GM19438 (cell line): ENCODE data around the gene MROH2A.
A peak's percentile ranks its signal among the peaks of the same experiment; 100 is the strongest.
"Not testable (repeated sequence)": the region's sequence is repeated elsewhere in the genome, so short reads cannot be mapped to it uniquely, and the experiment has no call there.

Experiments used
- ATAC-seq: cut with Tn5 transposase; IDR thresholded peaks from one replicate; pipeline ENCODE4 v1.9.1; 2021; ENCODE audit warnings: low read depth; ENCODE audit not compliant: unreplicated experiment

MROH2A gene

DNA sequence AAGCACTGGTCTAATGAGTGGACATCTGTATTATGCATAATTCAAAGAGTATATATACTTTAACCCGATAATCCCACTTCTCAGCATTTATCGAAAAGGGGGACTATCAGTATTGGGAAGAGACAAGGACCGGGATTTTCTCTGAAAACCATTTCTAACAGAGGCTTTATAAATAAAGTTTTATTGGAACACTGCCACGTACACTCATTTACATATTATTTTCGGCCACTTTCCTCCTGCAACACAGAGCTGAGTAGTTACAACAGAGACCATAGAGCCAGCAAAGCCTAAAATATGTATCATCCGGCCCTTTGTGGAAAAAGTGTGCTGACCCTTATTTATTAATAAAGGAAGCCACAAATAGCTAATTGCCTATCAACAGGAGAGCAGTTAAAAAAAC is 73.0 kb downstream of the MROH2A start:
- no peak for ATAC-seq

GRCh38 chr2:233852056-233852455 is 73.9 kb downstream of the MROH2A start:
- no peak for ATAC-seq

DNA sequence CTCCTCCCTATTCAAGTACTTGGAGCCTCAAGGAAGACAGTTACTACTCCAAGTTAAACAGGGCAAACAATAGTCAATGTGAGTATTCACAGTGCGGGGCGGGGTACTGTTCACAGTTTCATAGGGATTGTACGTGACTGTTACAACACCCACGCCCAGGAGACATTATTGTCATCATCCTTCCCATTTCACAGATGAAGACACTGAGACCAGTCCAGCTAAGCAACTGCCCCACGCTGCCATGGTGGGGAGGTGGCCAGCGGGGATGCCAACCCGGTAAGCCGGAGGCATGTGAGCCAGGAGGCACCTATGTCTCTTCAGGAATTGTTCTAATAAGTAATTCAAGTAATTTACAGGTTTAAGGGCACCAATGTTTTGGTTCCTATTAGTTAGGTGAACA is 75.2 kb downstream of the MROH2A start:
- ATAC-seq, result no peak

- no peak for ATAC-seq
Measured at GRCh38 chr2:233853883-233854240, 75.7 kb downstream of the MROH2A start.

DNA sequence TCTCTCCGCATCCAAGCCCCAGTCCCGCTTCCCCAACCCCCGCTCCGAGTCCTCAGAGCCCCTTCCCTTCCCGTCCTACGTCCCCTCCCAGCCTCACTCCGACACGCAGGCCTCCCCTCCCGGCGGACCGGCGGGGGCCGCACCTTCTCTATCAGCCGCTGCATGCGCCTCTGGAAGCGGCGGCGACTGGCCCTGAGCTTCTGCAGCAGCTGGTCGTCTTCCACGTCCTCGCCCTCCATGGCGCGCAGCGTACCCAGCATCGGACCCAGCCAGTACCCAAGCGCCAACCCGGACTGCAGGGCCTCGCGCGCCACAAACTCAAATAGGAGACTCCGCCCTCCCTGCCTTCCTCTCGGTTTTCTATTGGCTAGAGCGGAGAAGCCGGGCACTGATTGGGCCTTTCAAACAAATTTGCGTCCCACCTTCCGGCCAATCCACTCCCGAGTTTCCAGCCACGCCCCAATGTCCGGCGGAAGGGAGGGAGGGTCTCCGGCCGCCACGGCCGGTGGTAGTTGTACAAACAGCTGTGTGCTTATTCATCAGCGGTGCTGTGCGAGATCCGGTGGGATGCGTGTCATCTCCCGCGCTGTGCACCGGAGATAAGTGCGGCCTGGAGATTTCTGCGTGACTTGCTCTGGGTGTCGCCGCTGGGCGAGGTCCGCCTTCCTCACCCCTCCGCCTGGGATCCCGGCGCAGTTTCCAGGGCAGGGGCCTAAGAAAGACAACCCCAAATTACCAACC is 76.3 kb downstream of the MROH2A start, which contains the start of gene HJURP:
TSS of gene HJURP (minus strand) at position 295 of the 741 bp plus-strand sequence. CDS start at position 260, 35 bp downstream.
- ATAC-seq, result peak; percentile 96

- ATAC-seq, result no peak
Measured at GRCh38 chr2:233855345-233855744, 77.2 kb downstream of the MROH2A start.

DNA sequence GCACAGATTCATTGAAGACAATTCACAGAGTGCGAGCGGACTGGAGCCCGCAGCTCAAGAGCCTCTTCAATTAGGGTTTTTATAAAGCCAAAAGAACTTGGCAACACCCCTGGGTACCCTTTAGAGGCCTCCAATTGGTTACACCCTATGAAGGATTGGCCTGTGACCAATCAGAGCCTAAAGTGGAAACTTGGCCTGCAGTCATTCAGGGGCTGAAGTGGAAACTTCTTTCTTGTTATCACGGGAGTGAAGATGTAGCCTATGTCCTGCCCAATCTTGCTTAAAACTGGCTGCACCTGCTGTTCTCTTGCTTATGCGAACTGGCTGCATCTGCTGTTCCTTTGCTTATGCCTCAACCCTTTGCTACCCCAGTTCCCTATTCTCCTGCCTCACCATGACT is 78.1 kb downstream of the MROH2A start:
- no peak for ATAC-seq

GRCh38 chr2:233857511-233858141 is 79.5 kb downstream of the MROH2A start:
- ATAC-seq, result no peak

DNA sequence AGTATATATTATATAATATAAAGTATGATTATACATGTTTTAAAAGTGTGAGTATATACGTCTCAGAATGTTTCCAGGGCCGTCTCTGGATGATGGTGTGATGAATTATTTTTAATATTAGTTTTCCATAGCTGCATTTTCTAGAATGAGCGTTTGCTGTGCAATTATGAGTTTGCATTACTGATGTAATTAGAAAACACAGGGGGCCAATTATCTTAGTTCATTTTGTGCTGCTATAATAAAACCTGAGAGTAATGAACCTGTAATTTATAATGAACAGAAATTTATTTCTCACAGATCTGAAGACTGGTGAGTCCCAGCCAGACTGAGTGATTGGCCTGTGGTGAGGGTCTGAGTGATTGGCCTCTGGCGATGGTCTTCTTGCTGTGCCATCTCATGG is 80.2 kb downstream of the MROH2A start:
- ATAC-seq, result no peak

DNA sequence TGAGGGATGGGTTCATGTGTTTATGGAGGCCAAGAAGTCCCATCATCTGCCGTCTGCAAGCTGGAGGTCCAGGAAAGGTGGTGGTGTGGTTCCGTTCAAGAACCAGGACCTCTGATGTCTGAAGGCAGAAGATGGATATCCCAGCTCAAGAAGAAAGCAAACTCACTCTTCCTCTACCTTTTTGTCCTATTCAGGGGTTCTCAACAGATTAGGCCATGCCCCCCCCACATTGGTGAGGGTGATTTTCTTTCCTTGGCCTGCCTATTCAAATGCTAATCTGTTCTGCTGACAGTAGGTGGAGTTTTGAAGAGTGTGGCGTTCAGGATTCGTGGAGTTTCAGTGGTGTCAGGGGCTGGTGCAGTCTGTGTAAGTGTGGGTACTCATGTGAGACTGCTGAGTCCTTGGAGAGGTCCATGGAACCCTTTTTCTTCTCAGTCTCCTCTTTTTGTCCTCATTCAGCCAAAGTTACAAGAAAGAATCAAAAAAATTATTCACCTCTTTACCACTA is 84.2 kb downstream of the MROH2A start:
- ATAC-seq, result no peak

GRCh38 chr2:233865838-233866237 is 87.7 kb downstream of the MROH2A start:
- no peak for ATAC-seq

DNA sequence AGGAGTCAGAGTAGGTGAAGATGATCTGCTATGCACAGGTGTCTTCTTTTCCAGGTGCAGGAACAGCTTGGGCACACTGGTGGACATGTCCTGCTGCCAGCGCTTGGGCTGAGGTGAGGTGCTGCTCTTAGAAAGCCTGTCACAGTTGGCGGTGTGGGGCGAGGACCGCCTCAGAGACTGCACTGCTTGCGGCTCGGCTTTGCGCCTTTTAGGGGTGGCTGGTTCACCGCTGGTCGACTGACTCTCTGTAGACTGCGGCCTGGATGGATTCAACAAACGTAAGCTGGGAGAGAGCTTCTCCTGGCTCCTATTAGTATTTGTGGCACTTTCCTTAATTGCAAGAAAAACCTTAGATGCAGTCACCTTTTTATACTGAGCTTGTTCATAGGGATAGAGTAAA is 88.3 kb downstream of the MROH2A start:
- no peak for ATAC-seq

DNA sequence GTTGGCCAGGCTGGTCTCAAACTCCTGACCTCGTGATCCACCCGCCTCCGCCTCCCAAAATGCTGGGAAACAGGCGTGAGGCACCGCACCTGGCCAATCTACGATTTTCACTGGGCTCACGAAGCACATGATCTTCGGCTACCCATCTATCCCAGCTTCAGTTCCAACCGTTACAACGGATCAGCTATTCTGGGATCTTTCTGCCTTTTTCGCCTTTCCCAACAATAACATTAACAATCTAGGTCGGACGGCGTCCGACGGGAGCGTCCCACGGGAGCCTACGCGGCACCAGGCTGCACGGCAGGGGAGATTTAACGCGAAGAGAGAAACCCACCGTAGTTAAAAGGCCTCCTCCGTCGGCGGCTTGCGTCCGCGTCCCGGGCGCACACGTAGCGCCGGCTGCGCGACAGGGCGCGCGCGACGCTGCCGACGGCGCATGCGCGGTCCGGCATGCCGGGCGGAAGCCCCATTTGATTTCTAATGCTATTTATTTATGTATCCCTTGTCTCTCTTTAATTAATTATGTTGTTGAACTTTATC is 89.9 kb downstream of the MROH2A start, which contains the start of gene MSL3B:
TSS of gene MSL3B (minus strand) at position 394 of the 540 bp plus-strand sequence.
- peak; percentile 75 for ATAC-seq

DNA sequence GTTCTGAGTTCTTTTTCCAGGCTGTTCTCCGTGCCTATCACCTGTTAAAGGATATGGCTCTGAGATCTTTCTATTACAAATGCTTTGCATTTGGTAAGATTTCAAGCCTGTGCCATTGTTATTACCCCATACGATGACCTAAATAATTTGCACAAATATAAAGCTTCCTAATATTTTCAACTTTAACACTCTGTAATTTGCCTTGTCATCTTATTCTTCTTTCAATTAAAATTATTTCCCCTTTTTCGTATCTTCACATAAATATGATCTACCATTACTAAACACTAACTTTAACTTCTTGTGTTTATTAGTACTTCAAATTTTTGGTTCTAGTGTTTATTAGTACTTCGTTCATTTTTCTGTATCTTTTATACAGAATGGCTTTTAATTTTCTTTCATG is 93.3 kb downstream of the MROH2A start:
- ATAC-seq, result no peak

DNA sequence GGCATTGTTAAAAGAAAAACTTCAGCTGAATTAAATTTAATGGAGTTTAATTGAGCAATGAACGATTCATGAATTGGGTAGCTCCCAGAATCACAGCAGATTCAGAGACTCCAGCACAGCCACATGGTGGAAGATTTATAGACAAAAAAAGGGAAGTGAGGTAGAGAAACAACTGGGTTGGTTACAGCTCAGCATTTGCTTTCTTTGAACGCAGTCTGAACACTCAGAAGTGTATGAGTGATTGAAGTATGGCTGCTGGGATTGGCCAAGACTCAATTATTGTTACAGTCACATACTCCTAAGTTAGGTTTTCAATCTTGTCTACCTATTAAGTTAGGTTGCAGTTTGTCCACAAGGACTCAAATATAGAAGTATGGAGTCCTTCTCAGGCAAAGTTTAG is 94.0 kb downstream of the MROH2A start:
- not testable (repeated sequence) for ATAC-seq

DNA sequence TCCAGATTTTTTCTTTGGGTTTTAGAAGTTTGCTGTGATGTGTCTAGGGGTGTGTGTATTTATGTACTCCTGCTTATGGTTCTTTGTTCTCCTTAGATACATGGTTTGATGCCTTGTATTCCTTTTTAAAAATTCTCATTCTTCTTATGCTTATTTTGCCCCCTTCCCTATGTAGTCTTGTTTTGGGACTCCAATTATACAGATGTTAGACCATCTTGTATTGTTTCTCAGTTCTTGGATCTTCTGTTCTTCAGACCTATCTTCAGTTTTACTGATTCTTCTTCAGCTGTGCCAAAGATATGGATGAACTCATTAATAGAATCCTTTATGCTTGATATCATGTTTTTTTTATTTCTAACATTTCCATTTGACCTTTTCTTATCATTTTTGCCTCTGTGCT is 104.2 kb downstream of the MROH2A start:
- no peak for ATAC-seq
